ENCODE measurements around the gene ANAPC2. TPM values are rescaled to one million over a fixed set of nuclear protein-coding genes. Genes with fewer than 3 reads are reported as not detected.

The ANAPC2 gene
- total RNA-seq, 1 donor, result 32.9 TPM

GRCh38 chr9:137182836-137183235 is 5.5 kb downstream of the ANAPC2 start:
- Histone ChIP-seq H2AFZ (ENCODE audit: low read length) (no peak overlapping the region), H3K27ac (ENCODE audit: low read depth, low read length) (no peak overlapping the region), H3K4me3 (ENCODE audit: insufficient read depth, low read length) (no peak overlapping the region), H3K4me2 (ENCODE audit: insufficient read depth, low read length) (no peak overlapping the region), H3K79me2 (ENCODE audit: insufficient read depth, low read length) (peaks cover 28% of the 10 kb centered on the region), H3K4me1 (ENCODE audit: insufficient read depth, low read length) (peaks cover 13% of the 10 kb centered on the region), H3K36me3 (ENCODE audit: insufficient read depth, low read length) (peaks cover 29% of the 10 kb centered on the region), H3K9me3 (ENCODE audit: low read depth, low read length) (no peaks in the 10 kb centered on the region), H3K27me3 (ENCODE audit: insufficient read depth, low read length) (no peaks in the 10 kb centered on the region), H4K20me1 (ENCODE audit: insufficient read depth, low read length) (peaks cover 17% of the 10 kb centered on the region)
- TF ChIP-seq CTCF (IDR thresholded peaks at IDR 0.05; ENCODE audit: extremely low read depth, low read depth, low read length), result no peak
- no peak for DNase-seq (ENCODE audit: insufficient read length, low spot score, missing footprints)

- no peak overlapping the region for H3K4me3 ChIP-seq (ENCODE audit: insufficient read depth, low read length)
- no peak for TF ChIP-seq CTCF (IDR thresholded peaks at IDR 0.05; ENCODE audit: extremely low read depth, low read depth, low read length)
- H3K9me3 ChIP-seq (ENCODE audit: low read depth, low read length), result no peaks in the 10 kb centered on the region
These were observed 6.7 kb downstream of the ANAPC2 start for GRCh38 chr9:137181680-137182079.

GRCh38 chr9:137180491-137180890 is 7.9 kb downstream of the ANAPC2 start:
- no peak overlapping the region for H2AFZ ChIP-seq (ENCODE audit: low read length)
- H3K27ac ChIP-seq (ENCODE audit: low read depth, low read length), result no peak overlapping the region
- no peaks in the 10 kb centered on the region for H3K27me3 ChIP-seq (ENCODE audit: insufficient read depth, low read length)
- no peak overlapping the region for H3K4me2 ChIP-seq (ENCODE audit: insufficient read depth, low read length)
- H3K4me3 ChIP-seq (ENCODE audit: insufficient read depth, low read length), result no peak overlapping the region
- no peaks in the 10 kb centered on the region for H3K9me3 ChIP-seq (ENCODE audit: low read depth, low read length)
- peaks cover 29% of the 10 kb centered on the region for H3K36me3 ChIP-seq (ENCODE audit: insufficient read depth, low read length)
- H4K20me1 ChIP-seq (ENCODE audit: insufficient read depth, low read length), result peaks cover 12% of the 10 kb centered on the region
- no peaks in the 10 kb centered on the region for H3K4me1 ChIP-seq (ENCODE audit: insufficient read depth, low read length)
- no peak for TF ChIP-seq CTCF (IDR thresholded peaks at IDR 0.05; ENCODE audit: extremely low read depth, low read depth, low read length)
- DNase-seq (ENCODE audit: insufficient read length, low spot score, missing footprints), result no peak
- peaks cover 4% of the 10 kb centered on the region for H3K79me2 ChIP-seq (ENCODE audit: insufficient read depth, low read length)

More at GRCh38 chr9:137181680-137182079, 6.7 kb downstream of the ANAPC2 start:
- Histone ChIP-seq H3K27ac (ENCODE audit: low read depth, low read length) (no peak overlapping the region), H3K4me1 (ENCODE audit: insufficient read depth, low read length) (peaks cover 1% of the 10 kb centered on the region), H3K79me2 (ENCODE audit: insufficient read depth, low read length) (peaks cover 16% of the 10 kb centered on the region), H3K4me2 (ENCODE audit: insufficient read depth, low read length) (no peak overlapping the region), H3K27me3 (ENCODE audit: insufficient read depth, low read length) (no peaks in the 10 kb centered on the region), H4K20me1 (ENCODE audit: insufficient read depth, low read length) (peaks cover 8% of the 10 kb centered on the region), H3K36me3 (ENCODE audit: insufficient read depth, low read length) (peaks cover 29% of the 10 kb centered on the region), H2AFZ (ENCODE audit: low read length) (no peak overlapping the region)
- no peak for DNase-seq (ENCODE audit: insufficient read length, low spot score, missing footprints)

GRCh38 chr9:137179761-137180160 is 8.6 kb downstream of the ANAPC2 start:
- Histone ChIP-seq H3K4me1 (ENCODE audit: insufficient read depth, low read length) (no peaks in the 10 kb centered on the region), H3K36me3 (ENCODE audit: insufficient read depth, low read length) (peaks cover 28% of the 10 kb centered on the region), H3K27me3 (ENCODE audit: insufficient read depth, low read length) (no peaks in the 10 kb centered on the region), H3K9me3 (ENCODE audit: low read depth, low read length) (no peaks in the 10 kb centered on the region), H2AFZ (ENCODE audit: low read length) (no peak overlapping the region), H3K79me2 (ENCODE audit: insufficient read depth, low read length) (no peaks in the 10 kb centered on the region), H3K4me3 (ENCODE audit: insufficient read depth, low read length) (no peak overlapping the region), H3K27ac (ENCODE audit: low read depth, low read length) (no peak overlapping the region), H3K4me2 (ENCODE audit: insufficient read depth, low read length) (no peak overlapping the region), H4K20me1 (ENCODE audit: insufficient read depth, low read length) (peaks cover 12% of the 10 kb centered on the region)
- DNase-seq (ENCODE audit: insufficient read length, low spot score, missing footprints), result no peak
- no peak for TF ChIP-seq CTCF (IDR thresholded peaks at IDR 0.05; ENCODE audit: extremely low read depth, low read depth, low read length)

Data from osteoblast (primary cell).